NCI-H2227 (cell line): ENCODE data around the gene C10orf71.

Experiments used
- DNase-seq: peaks from one replicate; lab custom pipeline; 2025; ENCODE audit not compliant: unreplicated experiment; lab: John Stamatoyannopoulos, UW

C10orf71 gene

GRCh38 chr10:49272251-49273081 is 26.5 kb upstream of the C10orf71 start:
- DNase-seq = no peak

- no peak for DNase-seq
Measured at GRCh38 chr10:49273082-49273465, 25.9 kb upstream of the C10orf71 start.

GRCh38 chr10:49273626-49274025 is 25.3 kb upstream of the C10orf71 start:
- DNase-seq = no peak

GRCh38 chr10:49274886-49275285 is 24.1 kb upstream of the C10orf71 start:
- DNase-seq = no peak

- no peak for DNase-seq
Measured at GRCh38 chr10:49275896-49276295, 23.1 kb upstream of the C10orf71 start.

- DNase-seq = no peak
Measured at GRCh38 chr10:49276596-49276995, 22.4 kb upstream of the C10orf71 start.

- DNase-seq = no peak
Measured at GRCh38 chr10:49277973-49278372, 21.0 kb upstream of the C10orf71 start.

- no peak for DNase-seq
Measured at GRCh38 chr10:49278497-49278981, 20.4 kb upstream of the C10orf71 start.

- no peak for DNase-seq
Measured at GRCh38 chr10:49279015-49279880, 19.7 kb upstream of the C10orf71 start.

GRCh38 chr10:49280001-49280408 is 19.0 kb upstream of the C10orf71 start:
- DNase-seq = no peak

- DNase-seq = no peak
Measured at GRCh38 chr10:49281461-49281860, 17.5 kb upstream of the C10orf71 start.

- no peak for DNase-seq
Measured at GRCh38 chr10:49282306-49282705, 16.7 kb upstream of the C10orf71 start.

GRCh38 chr10:49282879-49283341 is 16.1 kb upstream of the C10orf71 start:
- no peak for DNase-seq

- DNase-seq = no peak
Measured at GRCh38 chr10:49283491-49283890, 15.5 kb upstream of the C10orf71 start.

- DNase-seq = no peak
Measured at GRCh38 chr10:49284356-49284755, 14.6 kb upstream of the C10orf71 start.

- no peak for DNase-seq
Measured at GRCh38 chr10:49285232-49285631, 13.7 kb upstream of the C10orf71 start.

GRCh38 chr10:49286686-49287085 is 12.3 kb upstream of the C10orf71 start:
- no peak for DNase-seq

- DNase-seq = no peak
Measured at GRCh38 chr10:49287689-49288340, 11.2 kb upstream of the C10orf71 start.

GRCh38 chr10:49288341-49289065 is 10.5 kb upstream of the C10orf71 start:
- no peak for DNase-seq

- no peak for DNase-seq
Measured at GRCh38 chr10:49289480-49289879, 9.5 kb upstream of the C10orf71 start.

- no peak for DNase-seq
Measured at GRCh38 chr10:49290131-49290530, 8.8 kb upstream of the C10orf71 start.
